Heart right ventricle (tissue), 16 donors: ENCODE data around the gene RFTN2. TPM values are rescaled to one million over a fixed set of nuclear protein-coding genes. Genes with fewer than 3 reads are reported as not detected.
"Not testable (repeated sequence)": the region's sequence is repeated elsewhere in the genome, so short reads cannot be mapped to it uniquely, and the experiment has no call there.

Experiments
- ATAC-seq, 8 donors: fragments of 200-7000 bp; cut with Tn5 transposase; one replicate each; pipeline ENCODE4 v1.9.1; 2020; ENCODE audit warnings: mild to moderate bottlenecking in 8 of 8, moderate library complexity in 8 of 8, moderate number of reproducible peaks in 1 of 8
- DNase-seq, 2 donors: peaks; one replicate each; pipeline ENCODE4 v3.0.0-alpha.2; 2020
- H3K27ac ChIP-seq, 10 donors: fragments of 200-600 bp; sonication (generic) in 2 of 10; one replicate each; pipeline versions ENCODE4 v1.5.0 to v1.8.0; 2020 to 2022; ENCODE audit warnings: mild to moderate bottlenecking in 3 of 10
- H3K27me3 ChIP-seq, 7 donors: fragments of 200-600 bp; one replicate each; pipeline ENCODE4 v1.8.0; 2021 to 2022; ENCODE audit warnings: mild to moderate bottlenecking in 2 of 7
- H3K36me3 ChIP-seq, 9 donors: fragments of 200-600 bp; sonication (generic) in 1 of 9; one replicate each; pipeline versions ENCODE4 v1.5.0 to v1.8.0; 2020 to 2022; ENCODE audit warnings: mild to moderate bottlenecking in 2 of 9
- H3K4me1 ChIP-seq, 9 donors: fragments of 200-600 bp; sonication (generic) in 1 of 9; one replicate each; pipeline versions ENCODE4 v1.5.0 to v1.8.0; 2020 to 2022; ENCODE audit warnings: mild to moderate bottlenecking in 4 of 9
- H3K4me3 ChIP-seq, 10 donors: fragments of 200-600 bp; sonication (generic) in 2 of 10; one replicate each; pipeline versions ENCODE4 v1.5.0 to v1.8.0; 2020 to 2022; ENCODE audit warnings: mild to moderate bottlenecking in 7 of 10, moderate library complexity in 2 of 10
- H3K9me3 ChIP-seq, 11 donors: fragments of 200-600 bp in 10 of 11; sonication (generic) in 2 of 11; one replicate each; pipeline versions ENCODE4 v1.5.0 to v1.8.0; 2013 to 2022; ENCODE audit warnings: mild to moderate bottlenecking in 2 of 11, control low read depth in 1 of 11, moderate library complexity in 1 of 11
- CTCF ChIP-seq, 9 donors: fragments of 200-600 bp; sonication (generic) in 2 of 9; IDR thresholded peaks; one replicate each; pipeline versions ENCODE4 v1.5.0 to v1.8.0; 2021 to 2022; ENCODE audit warnings: antibody characterized with exemption in 9 of 9, mild to moderate bottlenecking in 5 of 9, moderate library complexity in 1 of 9
- WGBS, 2 donors: extraction: QIAGEN DNeasy Blood & Tissue Kit; methylation state at CpG; one replicate each; pipeline ENCODE4 v1.1.7; 2013; ENCODE audit warnings: inconsistent platforms in 1 of 2; 5-methylcytosine and 5-hydroxymethylcytosine counted together
- intact Hi-C, 10 donors: fragments of 100-400 bp; cut with DNase I; formaldehyde crosslinking; loops; one replicate each; pipeline versions ENCODE4 v1.11.1 to v1.14.2; 2022
- polyA plus RNA-seq, 2 donors: library from polyadenylated mRNA; stranded (reverse); fragments of 200-250 nt; gene quantifications; one replicate each; pipeline ENCODE4 v1.2.3, GENCODE V29; 2013
- total RNA-seq, 10 donors: library from RNA; stranded (reverse); fragmentation: NEBNext Ultra II Directional in 3 of 10; extraction: Animal tissue kit (Norgen Biotek cat#: 25700) in 3 of 10; gene quantifications; one replicate each; pipeline versions ENCODE4 v1.2.1 to v1.2.4, GENCODE V29; 2021 to 2023
- donor health status: Arrhythmogenic right ventricular cardiomyopathy.
- donor health status: ischemic (EF 13 %, LVEDD 7.1; RV severe dilation, severe dysfunction).
- donor health status: healthy with polysubstance abuse.
- donor health status: DM: no; HTN: yes; CAD: no.
- donor health status: DM: no; HTN: no; CAD: no.
- donor health status: ischemic (EF 25% LVEDD 6.9; RV normal size, moderate dysfunction).
- donor health status: ischemic (EF 25% LVEDD 5.7; RV mildly dilated, moderate dysfunction).
- donor health status: healthy.
- donor health status: DM: yes; HTN: yes; CAD: no.
- donor health status: Ischemic cardiomyopathy.
- donor health status: ischemic (EF 35%, LVEDD 5.7; RV mildly dilated, moderate dysfunction).
- donor health status: nonischemic (EF 11% LVEDD 7.7; RV severe dilation, severe dysfunction).
- donor health status: DM: yes; HTN: yes; CAD: no.
- donor health status: PGD.
- donor health status: ischemic (EF 29% LVEDD 5.4; RV normal size, mild dysfunction).
- donor health status: nonischemic (EF 23%, LVEDD 6.1; RV moderate dilation, normal function).

Gene RFTN2
- total and polyA plus RNA-seq, 12 donors = 1.2 to 8.4 (median 3.5) TPM

- peaks cover 0 to 5% (median 0%) of the 10 kb centered on the region in 9 donors for H3K36me3 ChIP-seq
- ATAC-seq (no peak), DNase-seq (no peak)
- TF ChIP-seq CTCF (IDR thresholded peaks at IDR 0.05) = no peak
- no peaks in the 10 kb centered on the region for H3K4me1 ChIP-seq
- intact Hi-C loops = no loop called here
- H3K27ac ChIP-seq = no peak overlapping the region
- H3K4me3 ChIP-seq = no peak overlapping the region
- no peaks in the 10 kb centered on the region for H3K27me3 ChIP-seq
- peaks cover 0 to 22% (median 0%) of the 10 kb centered on the region in 11 donors for H3K9me3 ChIP-seq
These were observed 17.8 kb downstream of the RFTN2 start for GRCh38 chr2:197657562-197657961.

GRCh38 chr2:197647961-197648690, 27.3 kb downstream of the RFTN2 start:
- Histone ChIP-seq H3K9me3 (peaks cover 0 to 12% (median 0%) of the 10 kb centered on the region in 11 donors), H3K4me3 (no peak overlapping the region), H3K27me3 (no peaks in the 10 kb centered on the region), H3K27ac (peak overlapping the region in 3 of 10 donors; percentile 43 to 65 (median 53)), H3K36me3 (peaks cover 0 to 54% (median 11%) of the 10 kb centered on the region in 9 donors), H3K4me1 (peaks cover 0 to 20% (median 0%) of the 10 kb centered on the region in 9 donors)
- ATAC-seq (peak in 2 of 8 donors; percentile 57 to 68), DNase-seq (no peak)
- 69 to 70% methylated on average over 3 of the region's 3 CpGs for WGBS, 2 donors
- intact Hi-C loops = no loop called here
- TF ChIP-seq CTCF (IDR thresholded peaks at IDR 0.05) = no peak

DNA sequence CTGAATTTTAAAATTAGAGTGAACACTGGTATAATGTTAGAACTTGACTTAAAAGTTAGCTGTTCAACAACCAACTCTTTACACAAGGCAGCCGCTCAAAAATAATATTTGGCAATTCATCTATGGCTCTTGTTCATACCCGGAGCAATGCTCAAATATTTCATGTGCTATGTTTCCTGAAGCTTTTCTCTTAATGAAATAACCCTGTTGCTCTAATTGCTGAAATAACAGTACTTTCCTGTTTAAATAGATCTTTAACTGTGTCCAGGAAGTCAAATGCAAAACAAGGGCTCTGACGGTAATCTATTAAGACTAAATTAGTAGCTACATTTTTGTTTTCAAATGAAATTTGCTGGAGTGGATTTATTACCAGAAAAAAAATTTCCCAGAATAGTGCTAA, 33.7 kb downstream of the RFTN2 start:
- WGBS, 2 donors = 79 to 84% methylated on average over 3 of the region's 3 CpGs
- no peak for DNase-seq
- intact Hi-C loops = no loop called here
- no peak for ATAC-seq
- Histone ChIP-seq H3K36me3 (peaks cover 0 to 66% (median 18%) of the 10 kb centered on the region in 9 donors), H3K27ac (no peak overlapping the region), H3K4me1 (no peaks in the 10 kb centered on the region), H3K27me3 (no peaks in the 10 kb centered on the region), H3K4me3 (no peak overlapping the region), H3K9me3 (no peaks in the 10 kb centered on the region)
- no peak for TF ChIP-seq CTCF (IDR thresholded peaks at IDR 0.05)

- ATAC-seq, intact Hi-C loops, H3K27me3 ChIP-seq, H3K9me3 ChIP-seq, H3K27ac ChIP-seq, H3K4me3 ChIP-seq, DNase-seq, H3K4me1 ChIP-seq: not testable (repeated sequence)
- 85 to 87% methylated on average over 10 to 11 of the region's 19 CpGs for WGBS, 2 donors
- H3K36me3 ChIP-seq = peaks cover 0 to 56% (median 18%) of the 10 kb centered on the region in 9 donors
These were observed 34.7 kb downstream of the RFTN2 start for GRCh38 chr2:197640571-197641122.

DNA sequence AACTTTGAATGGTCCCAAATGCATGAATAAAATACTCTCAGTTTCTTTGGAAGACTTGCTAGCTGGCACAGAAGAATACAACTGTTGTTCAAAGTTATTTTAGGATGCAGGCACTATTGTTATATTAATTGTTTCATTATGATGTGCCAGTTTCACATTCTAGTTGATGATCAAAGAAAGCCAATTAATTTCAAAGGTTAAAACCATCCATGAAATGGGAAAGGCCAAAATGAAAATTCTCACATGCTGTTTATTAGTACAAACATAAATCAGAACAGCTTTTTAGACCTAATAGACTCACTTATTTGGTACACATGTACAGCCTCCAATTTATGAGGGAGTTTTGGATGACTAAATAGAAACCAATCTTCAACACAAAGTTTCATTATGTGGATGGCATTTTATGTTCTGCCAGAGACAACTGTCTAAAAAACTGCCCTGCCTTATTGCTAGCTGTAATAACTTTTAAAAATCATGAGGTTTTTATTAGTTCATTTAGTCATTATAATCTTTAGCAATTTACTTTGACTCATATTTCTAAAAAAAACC, 42.2 kb downstream of the RFTN2 start:
- Histone ChIP-seq H3K27me3 (no peaks in the 10 kb centered on the region), H3K4me3 (no peak overlapping the region), H3K9me3 (no peaks in the 10 kb centered on the region), H3K4me1 (peaks cover 0 to 7% (median 5%) of the 10 kb centered on the region in 9 donors), H3K27ac (no peak overlapping the region), H3K36me3 (peaks cover 0 to 22% (median 0%) of the 10 kb centered on the region in 9 donors)
- no peak for TF ChIP-seq CTCF (IDR thresholded peaks at IDR 0.05)
- no peak for ATAC-seq
- intact Hi-C loops = no loop called here
- no peak for DNase-seq
